Measurements from ENCODE around the gene TUNAR. TPM values are rescaled to one million over a fixed set of nuclear protein-coding genes. Genes with fewer than 3 reads are reported as not detected.

Gene TUNAR
- total RNA-seq, 4 donors from 2014 or later: not detected

DNA sequence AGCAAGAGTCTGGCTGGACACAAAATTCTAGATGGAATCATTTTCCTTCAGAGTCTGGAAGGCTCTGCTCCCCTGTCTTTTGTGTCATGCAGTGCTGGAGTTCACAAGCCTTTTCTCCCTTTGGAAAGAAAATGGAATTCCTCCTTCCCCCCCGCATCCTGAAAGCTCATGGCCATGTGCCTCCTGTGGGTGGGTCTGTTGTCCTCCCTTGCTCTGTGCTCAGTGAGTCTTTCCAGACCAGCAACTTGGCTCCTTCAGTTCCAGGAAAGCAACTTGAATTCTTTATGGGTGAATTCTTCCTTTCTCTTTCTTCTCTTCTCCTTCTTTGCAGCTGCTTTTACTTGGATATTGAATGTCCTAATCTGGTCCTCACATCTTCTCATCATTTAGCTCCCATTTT lies 70.2 kb downstream of the TUNAR start:
- TF ChIP-seq POLR2A (IDR thresholded peaks at IDR 0.05) (no peak), CTCF (IDR thresholded peaks at IDR 0.05) (no peak)
- 57 to 73% methylated on average over 1 of the region's 1 CpG for WGBS, 2 donors
- H3K9me3 ChIP-seq: no peaks in the 10 kb centered on the region
- no peak for DNase-seq
- intact Hi-C loops (cut with DNase I): no loop called here
- no peaks in the 10 kb centered on the region for H3K4me1 ChIP-seq
- no peak overlapping the region for H3K4me3 ChIP-seq
- H3K27ac ChIP-seq: no peak overlapping the region
- no peaks in the 10 kb centered on the region for H3K36me3 ChIP-seq
- H3K27me3 ChIP-seq: peaks cover 0 to 44% (median 0%) of the 10 kb centered on the region in 4 donors

DNA sequence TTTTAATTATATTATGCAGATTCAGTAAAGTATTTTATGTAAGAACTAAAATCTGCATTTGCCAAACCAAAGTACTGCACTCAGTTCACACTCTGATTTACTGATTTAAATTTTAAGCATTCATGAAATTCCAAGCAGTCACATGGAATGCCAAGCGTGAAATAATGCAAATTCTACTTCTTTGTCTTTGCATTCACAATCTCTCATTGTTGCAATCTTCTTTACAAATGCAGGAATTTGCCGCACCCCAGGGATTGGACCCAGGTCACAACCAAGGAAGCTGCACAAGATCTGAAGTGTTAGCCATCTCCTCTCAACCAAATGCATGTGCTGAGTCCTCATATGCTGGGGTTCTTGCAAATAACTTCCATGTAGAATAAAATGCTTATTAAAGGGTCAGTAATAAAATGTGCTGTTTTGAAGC lies 71.9 kb downstream of the TUNAR start:
- no peak for DNase-seq
- Histone ChIP-seq H3K27me3 (peaks cover 0 to 51% (median 0%) of the 10 kb centered on the region in 4 donors), H3K27ac (no peak overlapping the region), H3K4me1 (no peaks in the 10 kb centered on the region), H3K9me3 (no peaks in the 10 kb centered on the region), H3K36me3 (no peaks in the 10 kb centered on the region), H3K4me3 (no peak overlapping the region)
- WGBS, 2 donors: 9 to 18% methylated on average over 2 of the region's 2 CpGs
- no peak for TF ChIP-seq CTCF (IDR thresholded peaks at IDR 0.05)
- no peak for TF ChIP-seq POLR2A (IDR thresholded peaks at IDR 0.05)
- intact Hi-C loops (cut with DNase I): no loop called here

- intact Hi-C loops (cut with DNase I): no loop called here
- DNase-seq: no peak
- Histone ChIP-seq H3K9me3 (no peaks in the 10 kb centered on the region), H3K27ac (no peak overlapping the region), H3K36me3 (no peaks in the 10 kb centered on the region), H3K4me3 (no peak overlapping the region), H3K4me1 (no peaks in the 10 kb centered on the region), H3K27me3 (peaks cover 0 to 37% (median 0%) of the 10 kb centered on the region in 4 donors)
- TF ChIP-seq CTCF (IDR thresholded peaks at IDR 0.05) (no peak), POLR2A (IDR thresholded peaks at IDR 0.05) (no peak)
- 61 to 69% methylated on average over 4 of the region's 4 CpGs for WGBS, 2 donors
Measured at GRCh38 chr14:95951359-95951758, 74.7 kb downstream of the TUNAR start.

- DNase-seq: no peak
- intact Hi-C loops (cut with DNase I): no loop called here
- H3K27me3 ChIP-seq: peaks cover 0 to 36% (median 0%) of the 10 kb centered on the region in 4 donors
- no peak overlapping the region for H3K4me3 ChIP-seq
- H3K36me3 ChIP-seq: no peaks in the 10 kb centered on the region
- TF ChIP-seq CTCF (IDR thresholded peaks at IDR 0.05) (no peak), POLR2A (IDR thresholded peaks at IDR 0.05) (no peak)
- WGBS, 2 donors: 38 to 50% methylated on average over 5 to 6 of the region's 8 CpGs
- H3K9me3 ChIP-seq: no peaks in the 10 kb centered on the region
- no peak overlapping the region for H3K27ac ChIP-seq
- no peaks in the 10 kb centered on the region for H3K4me1 ChIP-seq
Measured at GRCh38 chr14:95953111-95953724, 76.6 kb downstream of the TUNAR start.

GRCh38 chr14:95956601-95957460 lies 80.2 kb downstream of the TUNAR start:
- peaks cover 0 to 27% (median 0%) of the 10 kb centered on the region in 4 donors for H3K27me3 ChIP-seq
- H3K9me3 ChIP-seq: no peaks in the 10 kb centered on the region
- H3K4me3 ChIP-seq: no peak overlapping the region
- WGBS, 2 donors: 52 to 83% methylated on average over 5 of the region's 5 CpGs
- no peaks in the 10 kb centered on the region for H3K36me3 ChIP-seq
- no peaks in the 10 kb centered on the region for H3K4me1 ChIP-seq
- intact Hi-C loops (cut with DNase I): no loop called here
- no peak for DNase-seq
- H3K27ac ChIP-seq: no peak overlapping the region
- no peak for TF ChIP-seq POLR2A (IDR thresholded peaks at IDR 0.05)
- no peak for TF ChIP-seq CTCF (IDR thresholded peaks at IDR 0.05)
